SK-N-MC (cell line): ENCODE data around the gene PDPK1.

Experiments used
- EZH2 ChIP-seq: fragments of 200-600 bp; sonication (generic); IDR thresholded peaks from one replicate; pipeline ENCODE4 v1.6.1; 2017; ENCODE audit warnings: antibody characterized with exemption
- FOXP2 ChIP-seq: optimal IDR thresholded peaks from 2 replicates; pipeline ENCODE3; 2011; ENCODE audit warnings: mild to moderate bottlenecking, moderate library complexity; ENCODE audit not compliant: insufficient read depth; ENCODE audit errors: extremely low read length, control extremely low read depth
- POLR2AphosphoS5 ChIP-seq: IDR thresholded peaks from 2 replicates; pipeline ENCODE4 v1.6.1; 2012; ENCODE audit warnings: mild to moderate bottlenecking, low read depth, low read length, borderline replicate concordance

DNA sequence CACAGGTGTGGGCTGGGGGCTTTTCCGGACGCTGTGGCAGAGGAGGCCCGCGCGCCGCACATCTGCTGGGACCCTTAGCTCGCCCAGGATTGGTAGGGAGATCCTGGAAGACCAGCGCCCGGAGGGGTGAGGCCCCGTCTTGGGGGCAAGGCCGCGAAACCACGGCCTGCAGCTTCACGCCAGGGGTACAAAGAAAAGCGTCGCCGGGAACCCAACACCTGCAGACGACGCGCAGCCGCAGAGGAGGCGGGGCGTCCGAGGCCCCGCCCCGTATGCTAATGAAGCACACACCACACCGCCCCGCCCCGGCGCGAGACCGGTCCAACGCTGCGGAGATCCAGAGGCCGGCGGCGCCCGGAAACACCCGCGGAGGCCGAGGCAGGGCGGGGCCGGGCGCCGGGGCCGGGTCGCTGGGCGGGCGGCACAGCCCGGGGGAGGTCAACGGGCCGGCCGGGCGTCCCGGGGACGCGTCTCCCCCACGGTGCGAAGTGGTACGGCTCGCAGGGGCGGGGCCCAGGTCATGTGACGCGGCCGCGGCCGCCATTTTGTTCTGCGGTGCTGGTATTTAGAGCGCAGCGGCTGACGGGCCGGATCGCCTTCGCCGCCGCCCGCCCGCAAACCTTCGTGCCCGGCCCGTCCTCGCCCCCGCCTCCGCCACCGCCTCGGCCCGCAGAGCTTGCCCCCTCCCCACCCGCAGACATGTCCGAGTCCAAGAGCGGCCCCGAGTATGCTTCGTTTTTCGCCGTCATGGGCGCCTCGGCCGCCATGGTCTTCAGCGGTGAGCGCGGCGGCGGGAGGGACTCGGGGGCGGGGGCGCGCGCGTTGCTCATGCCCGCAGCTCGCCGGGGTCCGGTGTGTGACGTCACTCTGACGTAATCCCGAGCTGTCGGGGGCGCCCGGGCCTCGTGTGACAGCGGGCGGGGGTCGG, 24.2 kb upstream of the PDPK1 start, which contains the start of gene ATP6V0C:
- TF ChIP-seq POLR2AphosphoS5 (peak; percentile 78), EZH2 (no peak), FOXP2 (peak; percentile 21)
